GM12873 (cell line): Measurements from ENCODE around the gene NBEA.

Experiments
- TF ChIP-seq, protein P1 (sequence below): IDR thresholded peaks from 2 replicates; pipeline ENCODE4 v1.5.1; 2012; ENCODE audit warnings: low read depth, mild to moderate bottlenecking, moderate library complexity, low read length, control low read depth; ENCODE audit not compliant: insufficient read depth; ENCODE audit errors: missing control alignments

The NBEA gene

GRCh38 chr13:35143123-35143522 is 201.1 kb downstream of the NBEA start:
- TF ChIP-seq, protein P1, sequence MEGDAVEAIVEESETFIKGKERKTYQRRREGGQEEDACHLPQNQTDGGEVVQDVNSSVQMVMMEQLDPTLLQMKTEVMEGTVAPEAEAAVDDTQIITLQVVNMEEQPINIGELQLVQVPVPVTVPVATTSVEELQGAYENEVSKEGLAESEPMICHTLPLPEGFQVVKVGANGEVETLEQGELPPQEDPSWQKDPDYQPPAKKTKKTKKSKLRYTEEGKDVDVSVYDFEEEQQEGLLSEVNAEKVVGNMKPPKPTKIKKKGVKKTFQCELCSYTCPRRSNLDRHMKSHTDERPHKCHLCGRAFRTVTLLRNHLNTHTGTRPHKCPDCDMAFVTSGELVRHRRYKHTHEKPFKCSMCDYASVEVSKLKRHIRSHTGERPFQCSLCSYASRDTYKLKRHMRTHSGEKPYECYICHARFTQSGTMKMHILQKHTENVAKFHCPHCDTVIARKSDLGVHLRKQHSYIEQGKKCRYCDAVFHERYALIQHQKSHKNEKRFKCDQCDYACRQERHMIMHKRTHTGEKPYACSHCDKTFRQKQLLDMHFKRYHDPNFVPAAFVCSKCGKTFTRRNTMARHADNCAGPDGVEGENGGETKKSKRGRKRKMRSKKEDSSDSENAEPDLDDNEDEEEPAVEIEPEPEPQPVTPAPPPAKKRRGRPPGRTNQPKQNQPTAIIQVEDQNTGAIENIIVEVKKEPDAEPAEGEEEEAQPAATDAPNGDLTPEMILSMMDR: no peak

DNA sequence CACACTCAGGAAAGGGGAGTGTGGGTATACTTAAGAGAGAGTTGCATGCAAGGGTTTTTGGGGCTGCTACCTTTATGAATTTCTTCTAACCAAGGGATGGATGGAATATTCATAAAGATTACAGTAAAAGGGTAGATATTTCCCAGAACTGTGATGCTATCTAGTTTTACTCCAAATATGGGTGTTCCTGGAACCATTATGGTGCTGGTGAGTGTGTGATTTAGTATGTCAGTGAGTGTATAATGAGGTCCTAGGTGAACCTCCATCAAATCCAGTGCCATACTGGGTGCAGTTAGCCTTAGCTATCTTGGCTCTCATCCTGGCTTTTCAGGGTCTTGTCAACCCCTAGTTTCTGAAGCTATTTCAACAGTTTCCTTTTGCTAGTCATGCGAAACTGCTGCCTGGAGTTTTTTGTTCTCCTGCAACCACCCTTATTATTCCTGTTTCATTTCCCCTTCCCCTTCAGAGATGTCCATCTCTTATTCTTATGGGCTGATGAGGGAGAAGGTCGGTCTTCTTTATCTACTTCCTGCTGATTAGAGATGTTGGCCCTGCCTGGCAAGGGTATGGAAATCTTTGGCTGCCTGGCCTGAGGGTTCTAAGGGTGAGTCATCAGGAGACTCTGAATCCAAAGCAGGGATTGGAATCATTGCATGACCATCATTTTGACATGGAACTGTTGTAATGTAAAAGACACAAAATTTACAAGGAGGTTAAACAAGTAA is 202.3 kb downstream of the NBEA start:
- TF ChIP-seq, protein P1: no peak

DNA sequence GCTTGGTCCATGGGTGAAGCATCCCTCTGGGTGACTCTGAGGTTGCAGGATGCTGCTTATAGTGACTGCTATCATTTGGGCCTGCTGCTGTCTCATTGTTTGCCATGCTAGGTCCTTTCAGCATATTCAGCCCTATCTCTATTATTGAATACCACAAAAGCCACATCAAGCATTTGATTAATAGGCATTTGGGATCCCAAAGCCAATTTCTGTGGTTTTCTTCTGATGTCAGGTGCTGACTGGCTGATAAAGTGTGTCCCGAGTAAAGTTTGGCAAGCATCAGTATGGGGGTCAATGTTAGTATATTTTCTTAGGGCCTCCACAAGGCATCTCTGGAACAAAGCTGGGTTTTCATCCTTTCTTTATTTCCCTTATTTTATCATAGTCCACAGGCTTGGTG is 204.6 kb downstream of the NBEA start:
- TF ChIP-seq, protein P1: no peak

- TF ChIP-seq, protein P1: peak; percentile 63
These were observed 215.2 kb downstream of the NBEA start for GRCh38 chr13:35157143-35157755.

GRCh38 chr13:35159041-35159440 is 217.0 kb downstream of the NBEA start:
- TF ChIP-seq, protein P1: no peak

DNA sequence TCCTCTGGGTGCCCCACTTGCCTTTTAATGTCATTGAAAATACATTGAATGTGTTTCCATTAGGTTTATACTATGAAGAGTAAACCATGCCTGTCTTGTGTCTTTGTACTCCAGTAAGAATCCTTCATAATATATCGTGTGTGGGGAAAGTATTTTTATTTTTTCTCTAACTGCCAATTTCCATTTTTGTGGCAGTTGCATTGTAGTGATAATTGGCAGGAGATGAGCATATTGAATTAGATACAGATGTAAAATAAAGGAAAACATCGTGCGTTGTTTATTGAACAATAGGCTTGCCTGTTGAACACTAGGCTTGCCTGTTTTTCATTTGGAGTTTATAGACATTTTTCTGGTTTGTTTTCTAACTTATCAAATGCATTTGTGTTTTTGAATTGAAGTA is 218.8 kb downstream of the NBEA start:
- TF ChIP-seq, protein P1: no peak

DNA sequence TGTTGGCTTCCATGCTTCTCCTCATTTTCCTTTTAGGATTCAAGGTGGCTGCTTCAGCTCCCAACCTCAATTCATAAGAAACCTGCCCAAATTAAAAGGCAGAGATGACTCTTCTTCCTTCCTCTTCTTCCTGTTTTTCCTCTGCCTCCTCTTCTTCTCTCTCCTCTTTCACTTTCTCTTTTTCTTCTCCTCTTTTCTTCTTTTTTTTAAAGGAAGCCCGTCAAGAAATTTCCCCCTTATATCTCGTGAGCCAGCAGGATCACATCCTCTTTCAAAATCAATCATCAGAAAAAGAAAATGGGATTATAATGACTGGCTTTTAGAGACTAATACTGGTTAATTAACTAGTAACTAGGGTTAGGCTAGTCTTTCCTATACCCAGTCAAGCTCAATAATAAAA is 220.3 kb downstream of the NBEA start:
- TF ChIP-seq, protein P1: no peak
